ENCODE results near the gene CEACAM3. TPM values are rescaled to one million over a fixed set of nuclear protein-coding genes. Genes with fewer than 3 reads are reported as not detected.

The CEACAM3 gene
- total RNA-seq, 1 donor, result not detected

DNA sequence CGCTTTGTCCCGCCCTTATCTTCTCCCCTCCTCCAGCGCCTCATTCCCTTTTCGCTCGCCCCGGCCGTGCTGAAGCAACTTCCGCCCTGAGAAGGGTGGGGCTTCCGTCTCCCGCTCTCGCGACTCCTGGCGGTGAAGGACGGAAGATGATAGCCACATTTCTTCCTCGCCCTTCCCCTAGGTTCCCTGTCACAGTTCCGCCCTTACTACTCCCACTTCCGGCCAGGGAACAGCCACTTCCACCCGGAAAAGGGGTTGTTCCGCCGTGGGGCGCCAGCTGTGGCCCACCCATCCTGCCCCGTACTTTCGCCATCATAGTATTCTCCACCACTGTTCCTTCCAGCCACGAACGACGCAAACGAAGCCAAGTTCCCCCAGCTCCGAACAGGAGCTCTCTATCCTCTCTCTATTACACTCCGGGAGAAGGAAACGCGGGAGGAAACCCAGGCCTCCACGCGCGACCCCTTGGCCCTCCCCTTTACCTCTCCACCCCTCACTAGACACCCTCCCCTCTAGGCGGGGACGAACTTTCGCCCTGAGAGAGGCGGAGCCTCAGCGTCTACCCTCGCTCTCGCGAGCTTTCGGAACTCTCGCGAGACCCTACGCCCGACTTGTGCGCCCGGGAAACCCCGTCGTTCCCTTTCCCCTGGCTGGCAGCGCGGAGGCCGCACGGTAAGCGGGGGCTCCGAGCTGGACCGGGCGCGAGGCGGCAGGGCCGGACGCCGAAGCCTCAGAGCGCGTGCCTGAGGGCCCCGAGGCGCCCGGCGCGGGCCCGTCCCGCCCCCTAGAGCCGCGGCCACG, 63.4 kb downstream of the CEACAM3 start, which contains the start of gene RPS19:
Gene RPS19, plus strand, starts transcription at position 638 of the 801 bp plus-strand sequence. CDS start 520 bp downstream, outside the sequence.
- Histone ChIP-seq H3K4me2 (ENCODE audit: insufficient read depth, low read length) (peak within 1 kb of the TSS; percentile 97), H3K36me3 (ENCODE audit: insufficient read depth, low read length) (peaks cover 41% of the 10 kb centered on the region), H3K27ac (ENCODE audit: low read depth, low read length) (peak within 1 kb of the TSS; percentile 95), H2AFZ (ENCODE audit: low read length) (peak within 1 kb of the TSS; percentile 97), H3K9me3 (ENCODE audit: low read depth, low read length) (no peaks in the 10 kb centered on the region), H3K27me3 (ENCODE audit: insufficient read depth, low read length) (peaks cover 8% of the 10 kb centered on the region), H4K20me1 (ENCODE audit: insufficient read depth, low read length) (peaks cover 37% of the 10 kb centered on the region), H3K4me3 (ENCODE audit: insufficient read depth, low read length) (peak within 1 kb of the TSS; percentile 93), H3K79me2 (ENCODE audit: insufficient read depth, low read length) (peaks cover 48% of the 10 kb centered on the region), H3K4me1 (ENCODE audit: insufficient read depth, low read length) (peaks cover 28% of the 10 kb centered on the region)
- peak; percentile 99 for DNase-seq (ENCODE audit: insufficient read length, low spot score, missing footprints)
- TF ChIP-seq, protein P1, sequence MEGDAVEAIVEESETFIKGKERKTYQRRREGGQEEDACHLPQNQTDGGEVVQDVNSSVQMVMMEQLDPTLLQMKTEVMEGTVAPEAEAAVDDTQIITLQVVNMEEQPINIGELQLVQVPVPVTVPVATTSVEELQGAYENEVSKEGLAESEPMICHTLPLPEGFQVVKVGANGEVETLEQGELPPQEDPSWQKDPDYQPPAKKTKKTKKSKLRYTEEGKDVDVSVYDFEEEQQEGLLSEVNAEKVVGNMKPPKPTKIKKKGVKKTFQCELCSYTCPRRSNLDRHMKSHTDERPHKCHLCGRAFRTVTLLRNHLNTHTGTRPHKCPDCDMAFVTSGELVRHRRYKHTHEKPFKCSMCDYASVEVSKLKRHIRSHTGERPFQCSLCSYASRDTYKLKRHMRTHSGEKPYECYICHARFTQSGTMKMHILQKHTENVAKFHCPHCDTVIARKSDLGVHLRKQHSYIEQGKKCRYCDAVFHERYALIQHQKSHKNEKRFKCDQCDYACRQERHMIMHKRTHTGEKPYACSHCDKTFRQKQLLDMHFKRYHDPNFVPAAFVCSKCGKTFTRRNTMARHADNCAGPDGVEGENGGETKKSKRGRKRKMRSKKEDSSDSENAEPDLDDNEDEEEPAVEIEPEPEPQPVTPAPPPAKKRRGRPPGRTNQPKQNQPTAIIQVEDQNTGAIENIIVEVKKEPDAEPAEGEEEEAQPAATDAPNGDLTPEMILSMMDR (IDR thresholded peaks at IDR 0.05; ENCODE audit: extremely low read depth, low read depth, low read length), result peak; percentile 56

DNA sequence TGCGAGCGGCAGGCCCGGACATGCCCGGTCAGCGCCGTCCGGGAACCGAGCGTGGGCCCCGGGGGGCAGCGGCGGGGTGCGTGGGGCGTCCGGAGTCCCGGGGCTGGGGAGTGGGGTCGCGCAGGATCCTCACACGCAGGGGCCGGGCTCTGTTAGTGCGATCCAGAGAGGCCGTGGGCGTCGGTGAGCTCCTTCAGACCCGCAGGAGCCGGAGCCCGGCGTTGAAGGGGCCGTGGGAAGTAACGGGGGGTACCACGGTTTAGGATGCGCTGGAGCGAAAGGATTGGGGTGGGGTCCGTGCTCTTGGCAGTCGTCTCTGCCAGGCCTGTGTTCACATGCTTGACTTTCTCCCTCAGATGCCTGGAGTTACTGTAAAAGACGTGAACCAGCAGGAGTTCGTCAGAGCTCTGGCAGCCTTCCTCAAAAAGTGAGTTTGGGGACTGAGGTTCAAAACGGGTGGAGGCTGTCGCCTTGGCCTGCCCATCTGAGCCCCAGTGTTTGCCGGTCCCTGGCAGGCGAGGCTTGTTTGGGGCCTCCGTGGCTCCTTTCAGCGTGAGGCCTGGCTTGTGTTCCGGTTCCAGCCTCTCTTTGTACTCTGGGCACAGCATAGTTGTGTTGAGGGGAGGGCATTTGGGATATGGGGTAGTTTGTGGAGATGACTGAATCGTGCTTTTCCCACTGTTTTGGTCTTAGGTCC, 64.2 kb downstream of the CEACAM3 start:
- Histone ChIP-seq H3K4me2 (ENCODE audit: insufficient read depth, low read length) (peak overlapping the region; percentile 97), H3K4me1 (ENCODE audit: insufficient read depth, low read length) (peaks cover 28% of the 10 kb centered on the region), H3K27ac (ENCODE audit: low read depth, low read length) (peak overlapping the region; percentile 95), H3K79me2 (ENCODE audit: insufficient read depth, low read length) (peaks cover 55% of the 10 kb centered on the region), H3K36me3 (ENCODE audit: insufficient read depth, low read length) (peaks cover 48% of the 10 kb centered on the region), H3K27me3 (ENCODE audit: insufficient read depth, low read length) (peaks cover 3% of the 10 kb centered on the region), H3K4me3 (ENCODE audit: insufficient read depth, low read length) (peak overlapping the region; percentile 93), H2AFZ (ENCODE audit: low read length) (no peak overlapping the region), H4K20me1 (ENCODE audit: insufficient read depth, low read length) (peaks cover 44% of the 10 kb centered on the region), H3K9me3 (ENCODE audit: low read depth, low read length) (no peaks in the 10 kb centered on the region)
- DNase-seq (ENCODE audit: insufficient read length, low spot score, missing footprints), result peak; percentile 73
- TF ChIP-seq, protein P1 (IDR thresholded peaks at IDR 0.05; ENCODE audit: extremely low read depth, low read depth, low read length), result no peak

Other genes with a start within 250 kb of the CEACAM3 start
- not detected in 2 replicates for gene CEACAM21, start 220.4 kb upstream of the CEACAM3 start, total RNA-seq
- not detected in 2 replicates for gene CEACAM4, start 169.5 kb upstream of the CEACAM3 start, total RNA-seq
- not detected in 2 replicates for gene CEACAM7, start 108.3 kb upstream of the CEACAM3 start, total RNA-seq
- gene CEACAM5, start 88.0 kb upstream of the CEACAM3 start, total RNA-seq, result not detected in 2 replicates
- not detected in 2 replicates for gene CEACAM6, start 41.1 kb upstream of the CEACAM3 start, total RNA-seq
- not detected in 2 replicates for gene LYPD4, start 48.1 kb downstream of the CEACAM3 start, total RNA-seq
- gene DMRTC2, start 48.5 kb downstream of the CEACAM3 start, total RNA-seq, result not detected in 2 replicates
- gene RPS19, start 63.7 kb downstream of the CEACAM3 start, total RNA-seq, result 486 and 791 TPM in 2 replicates
- 0.36 TPM in 1 of 2 replicates, not detected in the other for gene CD79A, start 80.7 kb downstream of the CEACAM3 start, total RNA-seq
- gene ARHGEF1, start 86.6 kb downstream of the CEACAM3 start, total RNA-seq, result 30.6 and 31.8 TPM in 2 replicates
- under 0.01 TPM in 2 replicates for gene ERFL, start 131.9 kb downstream of the CEACAM3 start, total RNA-seq
- 95.2 and 117 TPM in 2 replicates for gene RABAC1, start 162.7 kb downstream of the CEACAM3 start, total RNA-seq
- gene ATP1A3, start 197.6 kb downstream of the CEACAM3 start, total RNA-seq, result under 0.01 TPM in 2 replicates

Measured in osteoblast (primary cell).